CD14-positive monocyte (primary cell): ENCODE results near the gene TGFBR3. TPM values are rescaled to one million over a fixed set of nuclear protein-coding genes. Genes with fewer than 3 reads are reported as not detected.

Source experiments
- DNase-seq, 3 donors: peaks; one replicate each; pipeline ENCODE4 v3.0.0-alpha.2; 2011 to 2022
- H2AFZ ChIP-seq: 2 replicates; pipeline ENCODE4 v1.6.0; 2012; ENCODE audit warnings: mild to moderate bottlenecking, low read depth, low read length, inconsistent platforms; ENCODE audit not compliant: insufficient read depth, poor library complexity, severe bottlenecking
- H3K27ac ChIP-seq, 2 donors: 1 replicate in 1 of 2; 2 replicates in 1 of 2; pipeline ENCODE4 v1.5.1; 2012 to 2013; ENCODE audit warnings: low read length in 2 of 2, control low read depth in 1 of 2, inconsistent platforms in 1 of 2, low read depth in 1 of 2, mild to moderate bottlenecking in 1 of 2
- H3K27me3 ChIP-seq, 2 donors: one replicate each; pipeline versions ENCODE4 v1.6.0 to v1.6.1; 2011 to 2013; ENCODE audit warnings: low read length in 2 of 2; ENCODE audit not compliant: control insufficient read depth in 2 of 2, insufficient read depth in 2 of 2
- H3K36me3 ChIP-seq, 2 donors: replicated peaks in 1 of 2; 1 replicate in 1 of 2; 2 replicates in 1 of 2; pipeline versions ENCODE4 v1.5.1 to v1.6.1; 2012 to 2013; ENCODE audit warnings: low read length in 2 of 2, control low read depth in 1 of 2, inconsistent platforms in 1 of 2, mild to moderate bottlenecking in 1 of 2; ENCODE audit not compliant: insufficient read depth in 2 of 2, control insufficient read depth in 1 of 2
- H3K4me1 ChIP-seq, 2 donors: 1 replicate in 1 of 2; 2 replicates in 1 of 2; pipeline versions ENCODE4 v1.5.1 to v1.6.1; 2012 to 2013; ENCODE audit warnings: low read length in 2 of 2, control low read depth in 1 of 2, inconsistent platforms in 1 of 2, mild to moderate bottlenecking in 1 of 2, moderate library complexity in 1 of 2; ENCODE audit not compliant: insufficient read depth in 2 of 2, control insufficient read depth in 1 of 2
- H3K4me2 ChIP-seq: replicated peaks from 2 replicates; pipeline ENCODE3; 2012; ENCODE audit warnings: low read length, moderate library complexity, mild to moderate bottlenecking; ENCODE audit not compliant: poor library complexity, severe bottlenecking; ENCODE audit errors: extremely low read depth
- H3K4me3 ChIP-seq, 3 experiments: fragments of 200-600 bp in 1 of 3; sonication (generic) in 1 of 3; replicated peaks in 1 of 3; 1 replicate in 2 of 3; 2 replicates in 1 of 3; pipeline ENCODE4 v1.5.1; 2011 to 2013; ENCODE audit warnings: low read length in 3 of 3, mild to moderate bottlenecking in 3 of 3, control low read depth in 2 of 3, low read depth in 2 of 3, inconsistent platforms in 1 of 3, moderate library complexity in 1 of 3
- H3K79me2 ChIP-seq: 2 replicates; pipeline ENCODE4 v1.6.0; 2012; ENCODE audit warnings: mild to moderate bottlenecking, control low read depth, inconsistent platforms, low read length, moderate library complexity; ENCODE audit not compliant: insufficient read depth
- H3K9ac ChIP-seq: 2 replicates; pipeline ENCODE4 v1.6.0; 2017; ENCODE audit warnings: low read length, mild to moderate bottlenecking; ENCODE audit not compliant: insufficient read depth, poor library complexity, severe bottlenecking
- H3K9me3 ChIP-seq, 2 donors: replicated peaks in 1 of 2; 1 replicate in 1 of 2; 2 replicates in 1 of 2; pipeline versions ENCODE4 v1.5.1 to v1.6.1; 2012 to 2013; ENCODE audit warnings: low read length in 2 of 2, control low read depth in 1 of 2; ENCODE audit not compliant: control insufficient read depth in 1 of 2, insufficient read depth in 1 of 2
- H4K20me1 ChIP-seq: 2 replicates; pipeline ENCODE4 v1.6.0; 2012; ENCODE audit warnings: mild to moderate bottlenecking, low read length, control low read depth, moderate library complexity; ENCODE audit not compliant: insufficient read depth
- H3K27ac Mint-ChIP-seq, 7 donors: one replicate each; pipeline ENCODE4 v1.8.0; 2020; ENCODE audit warnings: mild to moderate bottlenecking in 7 of 7, mixed read lengths in 7 of 7, moderate library complexity in 6 of 7, inconsistent platforms in 2 of 7
- H3K27me3 Mint-ChIP-seq, 3 donors: one replicate each; pipeline ENCODE4 v1.8.0; 2021 to 2022; ENCODE audit warnings: low read depth in 3 of 3, mild to moderate bottlenecking in 3 of 3, mixed read lengths in 3 of 3, moderate library complexity in 3 of 3, inconsistent platforms in 1 of 3
- H3K36me3 Mint-ChIP-seq, 2 donors: one replicate each; pipeline ENCODE4 v1.8.0; 2020; ENCODE audit warnings: mixed read lengths in 2 of 2, inconsistent platforms in 1 of 2, mild to moderate bottlenecking in 1 of 2
- H3K4me1 Mint-ChIP-seq: one replicate; pipeline ENCODE4 v1.8.0; 2020; ENCODE audit warnings: mild to moderate bottlenecking, mixed read lengths
- H3K4me3 Mint-ChIP-seq, 2 donors: one replicate each; pipeline ENCODE4 v1.8.0; 2020; ENCODE audit warnings: mild to moderate bottlenecking in 2 of 2, mixed read lengths in 2 of 2, moderate library complexity in 1 of 2
- H3K9me3 Mint-ChIP-seq, 7 donors: one replicate each; pipeline ENCODE4 v1.8.0; 2020 to 2022; ENCODE audit warnings: mixed read lengths in 7 of 7, mild to moderate bottlenecking in 6 of 7, moderate library complexity in 6 of 7, inconsistent platforms in 2 of 7
- WGBS: methylation state at CpG from one replicate; pipeline ENCODE4 v1.1.5; 2013; ENCODE audit warnings: missing lambda C conversion rate; ENCODE audit not compliant: insufficient coverage; 5-methylcytosine and 5-hydroxymethylcytosine counted together
- intact Hi-C, 2 donors: fragments of 100-400 bp; cut with micrococcal nuclease; formaldehyde crosslinking; loops; one replicate each; pipeline versions ENCODE4 v1.15.0 to v1.15.1; 2023
- polyA plus RNA-seq, 3 donors: library from polyadenylated mRNA; depleted of rRNA in 1 of 3; unstranded in 2 of 3; stranded (reverse) in 1 of 3; fragments of 300-500 nt in 2 of 3; fragments of >200 nt in 1 of 3; fragmentation: Illumina TruSeq in 2 of 3; gene quantifications; 1 replicate in 2 of 3; 2 replicates in 1 of 3; pipeline ENCODE4 v1.2.3, GENCODE V29; 2012 to 2021
- TF ChIP-seq, protein P1 (sequence below): fragments of 200-600 bp; IDR thresholded peaks from one replicate; pipeline ENCODE4 v1.8.0; 2022; ENCODE audit warnings: antibody characterized with exemption, mild to moderate bottlenecking

Gene TGFBR3
- polyA plus RNA-seq, 3 donors = 0.09 to 0.28 (median 0.20) TPM

DNA sequence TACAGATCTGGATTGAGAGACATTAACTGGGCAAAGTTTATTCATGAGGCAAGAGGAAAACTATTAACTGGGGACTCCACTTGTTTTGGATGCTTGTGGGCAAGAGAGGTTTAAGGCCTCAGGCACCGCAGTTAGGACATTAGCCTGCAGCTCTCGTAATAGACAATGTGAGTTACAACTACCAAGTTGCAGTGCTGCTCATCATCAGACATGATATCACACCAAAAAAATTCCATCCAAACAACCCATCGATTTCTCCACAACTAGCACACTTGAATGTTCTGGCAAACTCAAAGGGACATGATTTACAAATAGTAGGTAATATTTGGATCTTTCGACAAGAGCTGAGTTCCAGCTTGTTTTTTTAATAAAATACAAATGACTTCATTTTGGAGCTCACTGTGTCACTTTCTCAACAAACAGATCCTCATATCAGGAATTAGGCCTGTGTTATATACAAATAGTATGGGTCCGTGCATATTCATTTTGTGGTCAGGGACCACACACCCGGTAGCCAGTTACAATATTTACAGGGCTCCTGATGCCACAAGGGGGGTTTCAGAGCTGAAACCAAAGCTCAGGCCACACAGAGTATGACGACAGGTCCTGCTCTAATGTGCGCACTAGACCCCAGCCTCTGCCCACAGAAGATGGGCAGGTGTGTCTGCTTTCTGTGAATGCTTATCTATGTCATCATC is 128.0 kb downstream of the TGFBR3 start:
- H3K4me2 ChIP-seq = no peak overlapping the region
- TF ChIP-seq, protein P1, sequence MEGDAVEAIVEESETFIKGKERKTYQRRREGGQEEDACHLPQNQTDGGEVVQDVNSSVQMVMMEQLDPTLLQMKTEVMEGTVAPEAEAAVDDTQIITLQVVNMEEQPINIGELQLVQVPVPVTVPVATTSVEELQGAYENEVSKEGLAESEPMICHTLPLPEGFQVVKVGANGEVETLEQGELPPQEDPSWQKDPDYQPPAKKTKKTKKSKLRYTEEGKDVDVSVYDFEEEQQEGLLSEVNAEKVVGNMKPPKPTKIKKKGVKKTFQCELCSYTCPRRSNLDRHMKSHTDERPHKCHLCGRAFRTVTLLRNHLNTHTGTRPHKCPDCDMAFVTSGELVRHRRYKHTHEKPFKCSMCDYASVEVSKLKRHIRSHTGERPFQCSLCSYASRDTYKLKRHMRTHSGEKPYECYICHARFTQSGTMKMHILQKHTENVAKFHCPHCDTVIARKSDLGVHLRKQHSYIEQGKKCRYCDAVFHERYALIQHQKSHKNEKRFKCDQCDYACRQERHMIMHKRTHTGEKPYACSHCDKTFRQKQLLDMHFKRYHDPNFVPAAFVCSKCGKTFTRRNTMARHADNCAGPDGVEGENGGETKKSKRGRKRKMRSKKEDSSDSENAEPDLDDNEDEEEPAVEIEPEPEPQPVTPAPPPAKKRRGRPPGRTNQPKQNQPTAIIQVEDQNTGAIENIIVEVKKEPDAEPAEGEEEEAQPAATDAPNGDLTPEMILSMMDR = no peak
- no peaks in the 10 kb centered on the region for H3K36me3 ChIP-seq
- no peaks in the 10 kb centered on the region for H3K4me1 Mint-ChIP-seq
- no peak overlapping the region for H2AFZ ChIP-seq
- H3K27me3 Mint-ChIP-seq = peaks cover 0 to 4% (median 0%) of the 10 kb centered on the region in 3 donors
- no peaks in the 10 kb centered on the region for H3K9me3 ChIP-seq
- H3K9ac ChIP-seq = no peak overlapping the region
- no peaks in the 10 kb centered on the region for H3K79me2 ChIP-seq
- H3K9me3 Mint-ChIP-seq = no peaks in the 10 kb centered on the region
- no peaks in the 10 kb centered on the region for H4K20me1 ChIP-seq
- no peak overlapping the region for H3K27ac ChIP-seq
- DNase-seq = no peak
- H3K27me3 ChIP-seq = no peaks in the 10 kb centered on the region
- H3K4me3 ChIP-seq = no peak overlapping the region
- no peaks in the 10 kb centered on the region for H3K4me1 ChIP-seq
- 86% methylated on average over 5 of the region's 8 CpGs for WGBS
- no peaks in the 10 kb centered on the region for H3K36me3 Mint-ChIP-seq
- no peak overlapping the region for H3K27ac Mint-ChIP-seq
- no peak overlapping the region for H3K4me3 Mint-ChIP-seq
- intact Hi-C loops = no loop called here

GRCh38 chr1:91755702-91756287 is 130.2 kb downstream of the TGFBR3 start:
- no peaks in the 10 kb centered on the region for H3K4me1 Mint-ChIP-seq
- WGBS = 90% methylated on average over 4 of the region's 6 CpGs
- Histone ChIP-seq H3K36me3 (no peaks in the 10 kb centered on the region), H3K27me3 (no peaks in the 10 kb centered on the region), H3K9me3 (no peaks in the 10 kb centered on the region), H3K27ac (no peak overlapping the region), H3K4me2 (no peak overlapping the region), H3K79me2 (no peaks in the 10 kb centered on the region), H4K20me1 (no peaks in the 10 kb centered on the region), H2AFZ (no peak overlapping the region), H3K4me3 (no peak overlapping the region), H3K9ac (no peak overlapping the region), H3K4me1 (no peaks in the 10 kb centered on the region)
- H3K36me3 Mint-ChIP-seq = no peaks in the 10 kb centered on the region
- no peaks in the 10 kb centered on the region for H3K9me3 Mint-ChIP-seq
- no peak overlapping the region for H3K4me3 Mint-ChIP-seq
- intact Hi-C loops = no loop called here
- H3K27ac Mint-ChIP-seq = no peak overlapping the region
- TF ChIP-seq, protein P1 = no peak
- H3K27me3 Mint-ChIP-seq = peaks cover 0 to under 1% (median 0%) of the 10 kb centered on the region in 3 donors
- DNase-seq = no peak
